ENCODE measurements around the gene OR8K1.

Gene OR8K1

GRCh38 chr11:56345739-56346138 is at the start of gene OR8K1:
Gene OR8K1, plus strand, starts transcription at chr11:56346039. Its CDS starts 0 bp downstream, at chr11:56346039.
- DNase-seq: no peak

DNA sequence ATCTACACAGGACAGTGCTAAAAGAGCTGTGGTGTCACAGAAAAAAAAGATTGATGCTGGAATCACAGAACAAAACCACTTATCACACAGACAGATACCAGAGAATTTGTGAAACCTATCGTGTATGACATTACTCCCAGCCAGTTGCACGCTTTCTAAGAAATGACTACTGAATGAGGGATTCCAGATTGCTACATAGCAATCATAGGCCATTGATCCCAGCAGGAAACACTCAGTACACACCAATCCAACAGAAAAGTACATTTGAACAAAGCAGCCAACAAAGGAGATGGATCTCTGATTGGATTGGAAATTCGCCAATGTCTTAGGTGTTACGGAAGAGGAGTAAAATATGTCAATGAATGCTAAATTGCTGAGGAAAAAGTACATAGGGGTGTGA is 48.9 kb upstream of the OR8K1 start:
- DNase-seq: no peak

GRCh38 chr11:56307836-56308235 is 38.0 kb upstream of the OR8K1 start:
- no peak for DNase-seq

DNA sequence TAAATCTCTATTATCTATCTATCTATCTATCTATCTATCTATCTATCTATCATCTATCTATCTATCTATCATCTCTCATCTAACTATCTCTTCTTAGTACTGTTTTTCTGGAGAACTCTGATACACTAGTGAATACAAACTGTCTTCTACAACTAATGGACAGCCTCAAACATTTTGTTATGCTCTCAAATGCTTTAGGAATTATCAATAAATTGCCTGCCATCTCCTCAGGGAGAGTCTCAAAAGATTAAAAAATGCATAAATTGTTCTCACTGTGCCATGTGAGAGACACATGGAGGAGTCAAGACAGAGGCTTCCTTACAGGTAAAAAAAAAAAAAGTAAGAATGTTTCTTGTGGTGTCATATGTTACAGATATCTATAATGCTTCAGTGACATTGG is 31.0 kb upstream of the OR8K1 start, which contains the start of gene OR8K3:
OR8K3 (plus strand) TSS at position 301 of the 400 bp plus-strand sequence. CDS start 3,163 bp downstream, outside the sequence.
- no peak for DNase-seq

- peak in 1 of 2 experiments; percentile 2 for DNase-seq
Observed at GRCh38 chr11:56331861-56332491, 13.9 kb upstream of the OR8K1 start.

GRCh38 chr11:56333156-56333555 is 12.7 kb upstream of the OR8K1 start:
- no peak for DNase-seq

GRCh38 chr11:56340289-56340688 is 5.5 kb upstream of the OR8K1 start:
- no peak for DNase-seq

DNA sequence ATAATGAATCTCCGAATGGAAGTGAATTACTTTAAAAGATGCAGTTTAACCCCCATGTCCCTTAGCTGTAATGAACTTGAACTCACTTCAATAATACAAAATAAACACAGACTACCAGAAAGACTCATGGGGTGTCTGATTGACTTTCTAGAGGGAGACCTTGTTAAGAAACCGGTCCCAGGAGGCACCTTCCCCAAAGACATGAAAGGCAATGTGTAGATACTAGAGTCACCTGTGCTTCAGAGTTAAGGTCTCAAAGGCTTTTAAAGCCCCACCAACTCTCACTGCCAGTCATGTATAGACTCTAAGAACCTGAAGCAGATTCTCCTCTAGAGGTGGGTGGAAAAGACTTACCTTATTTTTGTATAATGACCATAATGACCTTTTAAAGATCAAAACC is 8.2 kb downstream of the OR8K1 start, which contains the start of gene OR8J1:
OR8J1 (plus strand) TSS at position 301 of the 400 bp plus-strand sequence. CDS start 5,956 bp downstream, outside the sequence.
- DNase-seq: no peak

DNA sequence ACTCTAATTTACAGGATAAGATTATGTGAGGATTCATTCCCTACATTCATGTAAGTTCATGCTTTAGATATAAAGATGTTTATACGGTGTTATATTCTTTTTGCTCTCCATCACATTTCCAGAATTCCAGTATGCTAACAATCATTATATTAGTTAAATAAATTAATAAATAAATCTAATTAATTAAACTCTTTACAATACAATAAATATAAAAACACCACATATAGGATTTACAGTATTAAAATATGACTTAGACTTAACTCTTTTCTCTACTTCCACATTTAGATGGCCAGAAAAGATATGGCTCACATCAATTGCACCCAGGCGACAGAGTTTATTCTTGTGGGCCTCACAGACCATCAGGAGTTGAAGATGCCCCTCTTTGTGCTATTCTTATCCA is 29.5 kb downstream of the OR8K1 start, which contains the start of gene OR8U1:
OR8U1 (plus strand) TSS at position 301 of the 400 bp plus-strand sequence; CDS start at position 301, 0 bp downstream.
- DNase-seq: no peak

DNA sequence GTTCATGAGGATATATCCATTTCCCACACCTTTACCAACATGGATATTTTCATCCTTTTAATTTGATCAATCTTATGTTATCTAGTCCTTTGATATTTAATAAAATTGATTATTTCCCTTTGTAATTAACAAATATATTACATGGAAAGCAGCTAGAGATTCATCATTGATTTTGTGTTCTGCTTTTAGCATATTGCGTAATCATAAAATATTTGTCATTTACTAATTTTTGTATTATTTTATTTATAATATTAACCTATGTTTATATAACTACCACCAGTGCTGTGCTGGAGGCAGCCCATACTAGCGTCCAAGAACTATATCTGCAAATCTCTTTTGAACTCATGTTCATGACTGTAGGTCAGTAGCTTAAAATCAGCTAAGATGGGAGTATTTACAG is 34.3 kb downstream of the OR8K1 start:
- DNase-seq: no peak

DNA sequence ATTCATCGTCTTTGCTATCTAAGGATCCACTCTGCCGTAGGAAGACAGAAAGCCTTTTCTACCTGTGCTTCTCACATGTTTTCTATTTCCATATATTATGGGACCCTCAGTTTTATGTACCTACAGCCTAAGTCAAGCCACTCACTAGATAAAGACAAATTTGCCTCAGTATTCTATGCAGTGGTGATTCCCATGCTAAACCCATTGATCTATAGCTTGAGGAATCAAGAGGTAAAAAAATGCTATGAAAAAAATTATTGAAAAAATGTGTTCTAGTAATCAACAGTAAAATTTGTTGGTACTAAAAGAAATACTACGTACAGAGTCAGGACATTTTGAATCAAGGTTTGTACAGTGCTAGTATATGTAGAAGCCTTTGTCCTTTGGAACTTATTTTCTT is 48.5 kb downstream of the OR8K1 start:
- DNase-seq: no peak

DNA sequence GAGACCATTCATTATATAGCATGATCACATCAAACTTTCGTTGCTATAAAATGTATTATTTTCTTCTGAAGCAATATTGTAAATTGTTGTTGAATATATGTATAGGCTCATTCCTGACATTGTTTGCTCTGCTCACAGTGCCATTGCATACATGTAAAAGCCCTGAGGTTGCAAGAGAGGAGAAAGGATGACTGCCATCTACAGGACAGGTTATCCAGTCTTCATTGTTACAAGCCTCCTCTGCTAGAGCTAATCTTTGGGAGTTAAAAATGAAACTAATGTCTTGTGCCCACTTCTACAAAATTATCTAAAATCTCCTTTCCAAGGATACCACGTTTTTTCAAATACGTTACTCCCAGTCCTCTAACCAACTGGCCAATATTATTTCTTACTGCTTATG is 50.2 kb downstream of the OR8K1 start:
- DNase-seq: no peak
